OCI-LY7 (cell line): Measurements from ENCODE around the gene MBNL3.

Experiments
- CTCF ChIP-seq: fragments of 200-600 bp; sonication (generic); conservative IDR thresholded peaks from 2 replicates; pipeline ENCODE4 v1.5.1; 2014; ENCODE audit warnings: mild to moderate bottlenecking, antibody characterized with exemption, low read length, moderate library complexity, mixed read lengths
- EZH2phosphoT487 ChIP-seq: fragments of 200-600 bp; sonication (generic); IDR thresholded peaks from 2 replicates; pipeline ENCODE4 v1.6.1; 2018; ENCODE audit warnings: low read depth, borderline replicate concordance, mild to moderate bottlenecking, mixed run types, antibody characterized with exemption, low read length, moderate library complexity, mixed read lengths

- TF ChIP-seq CTCF, result no peak
- no peak for TF ChIP-seq EZH2phosphoT487
Measured at GRCh38 chrX:132393992-132394391, 94.8 kb downstream of the MBNL3 start.
